ENCODE data around the gene CEP164. TPM values are rescaled to one million over a fixed set of nuclear protein-coding genes. Genes with fewer than 3 reads are reported as not detected.

The CEP164 gene
- total and polyA plus RNA-seq, 2 experiments from 2014 or later = 13.9 to 23.8 TPM

GRCh38 chr11:117428856-117429229 lies 101.2 kb downstream of the CEP164 start:
- no peaks in the 10 kb centered on the region for H4K20me1 ChIP-seq (replicated peaks; ENCODE audit: insufficient read depth)
- Mint-ChIP-seq H3K4me1 (peaks cover 34% of the 10 kb centered on the region), H3K9me3 (no peaks in the 10 kb centered on the region), H3K4me3 (no peak overlapping the region), H3K27me3 (ENCODE audit: insufficient read depth, low read depth, poor library complexity) (peaks cover 18% of the 10 kb centered on the region), H3K36me3 (ENCODE audit: low read depth) (no peaks in the 10 kb centered on the region), H3K27ac (no peak overlapping the region)
- H3K36me3 ChIP-seq (ENCODE audit: insufficient read depth) = no peaks in the 10 kb centered on the region
- H3K27ac ChIP-seq (ENCODE audit: low read depth) = no peak overlapping the region
- H2AFZ ChIP-seq = no peak overlapping the region
- H3K4me2 ChIP-seq = no peak overlapping the region
- TF ChIP-seq CTCF (conservative IDR thresholded peaks at IDR 0.05; ENCODE audit: low read depth in 2 of 2) (peak; percentile 31 to 41; a peak in 3 of 4 replicates), EZH2 (IDR thresholded peaks at IDR 0.05; ENCODE audit: low read depth, unreplicated experiment) (no peak)
- DNase-seq (ENCODE audit: low spot score) (peak; percentile 37), ATAC-seq (no peak)
- H3F3A ChIP-seq (replicated peaks; ENCODE audit: low read depth) = no peaks in the 10 kb centered on the region
- H3K27me3 ChIP-seq (ENCODE audit: insufficient read depth) = no peaks in the 10 kb centered on the region
- H3K4me1 ChIP-seq (ENCODE audit: insufficient read depth) = peaks cover 8% of the 10 kb centered on the region
- no peaks in the 10 kb centered on the region for H3K79me2 ChIP-seq (replicated peaks; ENCODE audit: insufficient read depth)
- H3K4me3 ChIP-seq = no peak overlapping the region
- H3K9me2 ChIP-seq (ENCODE audit: insufficient read depth) = no peaks in the 10 kb centered on the region

- Histone ChIP-seq H3F3A (replicated peaks; ENCODE audit: low read depth) (no peaks in the 10 kb centered on the region), H3K4me1 (ENCODE audit: insufficient read depth) (peaks cover 8% of the 10 kb centered on the region), H3K27ac (ENCODE audit: low read depth) (no peak overlapping the region), H2AFZ (no peak overlapping the region), H3K27me3 (ENCODE audit: insufficient read depth) (no peaks in the 10 kb centered on the region), H3K4me2 (no peak overlapping the region), H3K9me2 (ENCODE audit: insufficient read depth) (no peaks in the 10 kb centered on the region), H3K4me3 (no peak overlapping the region), H3K36me3 (ENCODE audit: insufficient read depth) (no peaks in the 10 kb centered on the region), H4K20me1 (replicated peaks; ENCODE audit: insufficient read depth) (no peaks in the 10 kb centered on the region), H3K79me2 (replicated peaks; ENCODE audit: insufficient read depth) (no peaks in the 10 kb centered on the region)
- ATAC-seq = no peak
- Mint-ChIP-seq H3K4me3 (no peak overlapping the region), H3K9me3 (no peaks in the 10 kb centered on the region), H3K36me3 (ENCODE audit: low read depth) (no peaks in the 10 kb centered on the region), H3K4me1 (peaks cover 34% of the 10 kb centered on the region), H3K27me3 (ENCODE audit: insufficient read depth, low read depth, poor library complexity) (peaks cover 16% of the 10 kb centered on the region), H3K27ac (no peak overlapping the region)
- no peak for DNase-seq (ENCODE audit: low spot score)
- TF ChIP-seq EZH2 (IDR thresholded peaks at IDR 0.05; ENCODE audit: low read depth, unreplicated experiment) (no peak), EZH2phosphoT487 (IDR thresholded peaks at IDR 0.05; ENCODE audit: unreplicated experiment) (no peak), NANOG (IDR thresholded peaks at IDR 0.05; ENCODE audit: borderline replicate concordance) (no peak), POLR2AphosphoS5 (IDR thresholded peaks at IDR 0.05; ENCODE audit: low read depth) (no peak), ZNF331 (CRISPR knock-in tag; IDR thresholded peaks at IDR 0.05; ENCODE audit: low read depth) (no peak), JUNB (IDR thresholded peaks at IDR 0.05; ENCODE audit: unreplicated experiment) (no peak), REST (IDR thresholded peaks at IDR 0.05; ENCODE audit: unreplicated experiment) (no peak), STAT1 (IDR thresholded peaks at IDR 0.05; ENCODE audit: unreplicated experiment) (no peak), ZNF114 (CRISPR knock-in tag; IDR thresholded peaks at IDR 0.05) (no peak)
Measured at GRCh38 chr11:117430293-117430955, 102.8 kb downstream of the CEP164 start.
